ENCODE results near the gene PGAP3. TPM values are rescaled to one million over a fixed set of nuclear protein-coding genes. Genes with fewer than 3 reads are reported as not detected.

Gene PGAP3
- total RNA-seq, 1 donor from 2014 or later: 24.9 TPM

- Mint-ChIP-seq H3K27me3 (ENCODE audit: low read depth) (no peaks in the 10 kb centered on the region), H3K4me3 (ENCODE audit: unreplicated experiment) (no peak overlapping the region), H3K4me1 (ENCODE audit: low read depth) (peaks cover 1% of the 10 kb centered on the region), H3K9me3 (ENCODE audit: low read depth) (no peaks in the 10 kb centered on the region), H3K36me3 (ENCODE audit: low read depth) (peaks cover 18% of the 10 kb centered on the region), H3K27ac (ENCODE audit: unreplicated experiment) (no peak overlapping the region)
- no peak for TF ChIP-seq CTCF (IDR thresholded peaks at IDR 0.05)
- DNase-seq (ENCODE audit: low spot score): no peak
These were observed 22.4 kb upstream of the PGAP3 start for GRCh38 chr17:39709998-39710964.

- no peak for TF ChIP-seq CTCF (IDR thresholded peaks at IDR 0.05)
- no peak overlapping the region for H3K4me3 Mint-ChIP-seq (ENCODE audit: unreplicated experiment)
- DNase-seq (ENCODE audit: low spot score): no peak
- H3K4me1 Mint-ChIP-seq (ENCODE audit: low read depth): peaks cover 9% of the 10 kb centered on the region
- H3K9me3 Mint-ChIP-seq (ENCODE audit: low read depth): no peaks in the 10 kb centered on the region
- peaks cover 17% of the 10 kb centered on the region for H3K36me3 Mint-ChIP-seq (ENCODE audit: low read depth)
- H3K27ac Mint-ChIP-seq (ENCODE audit: unreplicated experiment): peak overlapping the region; percentile 13
- H3K27me3 Mint-ChIP-seq (ENCODE audit: low read depth): no peaks in the 10 kb centered on the region
These were observed 21.6 kb upstream of the PGAP3 start for GRCh38 chr17:39709319-39709997.

- Mint-ChIP-seq H3K9me3 (ENCODE audit: low read depth) (no peaks in the 10 kb centered on the region), H3K4me1 (ENCODE audit: low read depth) (peaks cover 26% of the 10 kb centered on the region), H3K27me3 (ENCODE audit: low read depth) (no peaks in the 10 kb centered on the region), H3K27ac (ENCODE audit: unreplicated experiment) (no peak overlapping the region), H3K4me3 (ENCODE audit: unreplicated experiment) (no peak overlapping the region), H3K36me3 (ENCODE audit: low read depth) (peaks cover 12% of the 10 kb centered on the region)
- DNase-seq (ENCODE audit: low spot score): no peak
- TF ChIP-seq CTCF (IDR thresholded peaks at IDR 0.05): no peak
These were observed 19.1 kb upstream of the PGAP3 start for GRCh38 chr17:39706921-39707337.

- H3K27ac Mint-ChIP-seq (ENCODE audit: unreplicated experiment): no peak overlapping the region
- no peak for TF ChIP-seq CTCF (IDR thresholded peaks at IDR 0.05)
- no peak for DNase-seq (ENCODE audit: low spot score)
- H3K4me3 Mint-ChIP-seq (ENCODE audit: unreplicated experiment): no peak overlapping the region
- H3K27me3 Mint-ChIP-seq (ENCODE audit: low read depth): no peaks in the 10 kb centered on the region
- H3K9me3 Mint-ChIP-seq (ENCODE audit: low read depth): no peaks in the 10 kb centered on the region
- peaks cover 9% of the 10 kb centered on the region for H3K36me3 Mint-ChIP-seq (ENCODE audit: low read depth)
- peaks cover 32% of the 10 kb centered on the region for H3K4me1 Mint-ChIP-seq (ENCODE audit: low read depth)
These were observed 18.5 kb upstream of the PGAP3 start for GRCh38 chr17:39706383-39706782.

GRCh38 chr17:39705786-39706348 is 18.0 kb upstream of the PGAP3 start:
- peaks cover 37% of the 10 kb centered on the region for H3K4me1 Mint-ChIP-seq (ENCODE audit: low read depth)
- peaks cover 9% of the 10 kb centered on the region for H3K36me3 Mint-ChIP-seq (ENCODE audit: low read depth)
- H3K27ac Mint-ChIP-seq (ENCODE audit: unreplicated experiment): no peak overlapping the region
- H3K27me3 Mint-ChIP-seq (ENCODE audit: low read depth): no peaks in the 10 kb centered on the region
- TF ChIP-seq CTCF (IDR thresholded peaks at IDR 0.05): no peak
- no peak for DNase-seq (ENCODE audit: low spot score)
- H3K9me3 Mint-ChIP-seq (ENCODE audit: low read depth): no peaks in the 10 kb centered on the region
- no peak overlapping the region for H3K4me3 Mint-ChIP-seq (ENCODE audit: unreplicated experiment)

All from chondrocyte (in vitro differentiated cells).